Mesendoderm (in vitro differentiated cells): ENCODE results near the gene TSC22D2.
A peak's percentile ranks its signal among the peaks of the same experiment; 100 is the strongest.

ENCODE experiments used
- DNase-seq: peaks from one replicate; pipeline ENCODE4 v3.0.0; 2013
- H2AK5ac ChIP-seq: 2 replicates; pipeline ENCODE4 v1.6.1; 2013; ENCODE audit warnings: low read length, inconsistent platforms
- H2BK120ac ChIP-seq: 2 replicates; pipeline ENCODE4 v1.6.1; 2013; ENCODE audit warnings: low read depth, mild to moderate bottlenecking, low read length, moderate library complexity, mixed read lengths
- H2BK15ac ChIP-seq: replicated peaks from 2 replicates; pipeline ENCODE4 v1.6.1; 2013; ENCODE audit warnings: low read depth, mild to moderate bottlenecking, moderate library complexity
- H2BK5ac ChIP-seq: 2 replicates; pipeline ENCODE4 v1.6.1; 2013; ENCODE audit warnings: low read length, inconsistent platforms
- H3K18ac ChIP-seq: 2 replicates; pipeline ENCODE4 v1.6.1; 2013; ENCODE audit warnings: mild to moderate bottlenecking, low read length, mixed read lengths
- H3K23ac ChIP-seq: one replicate; pipeline ENCODE4 v1.6.1; 2013; ENCODE audit warnings: low read length
- H3K27ac ChIP-seq: 2 replicates; pipeline ENCODE4 v1.5.1; 2013; ENCODE audit warnings: low read depth, mild to moderate bottlenecking, inconsistent platforms, low read length, moderate library complexity
- H3K27me3 ChIP-seq: 2 replicates; pipeline ENCODE4 v1.6.1; 2013; ENCODE audit warnings: low read length, control low read depth, mild to moderate bottlenecking, inconsistent platforms; ENCODE audit not compliant: insufficient read depth, poor library complexity
- H3K36me3 ChIP-seq: 2 replicates; pipeline ENCODE4 v1.6.1; 2013; ENCODE audit warnings: low read length, inconsistent platforms; ENCODE audit not compliant: control insufficient read depth, insufficient read depth
- H3K4ac ChIP-seq: one replicate; pipeline ENCODE4 v1.6.1; 2013; ENCODE audit warnings: low read depth, mild to moderate bottlenecking, low read length, moderate library complexity
- H3K4me1 ChIP-seq: 2 replicates; pipeline ENCODE4 v1.6.1; 2013; ENCODE audit warnings: low read depth, low read length, inconsistent platforms; ENCODE audit not compliant: control insufficient read depth
- H3K4me2 ChIP-seq: 2 replicates; pipeline ENCODE4 v1.6.1; 2013; ENCODE audit warnings: low read length
- H3K4me3 ChIP-seq: 2 replicates; pipeline ENCODE4 v1.5.1; 2013; ENCODE audit warnings: mild to moderate bottlenecking, low read length
- H3K56ac ChIP-seq: one replicate; pipeline ENCODE4 v1.6.1; 2013; ENCODE audit warnings: low read length
- H3K79me1 ChIP-seq: 2 replicates; pipeline ENCODE4 v1.6.1; 2013; ENCODE audit warnings: low read length, inconsistent platforms
- H3K79me2 ChIP-seq: 2 replicates; pipeline ENCODE4 v1.6.1; 2013; ENCODE audit warnings: mild to moderate bottlenecking, low read length; ENCODE audit not compliant: control insufficient read depth, insufficient read depth
- H3K9ac ChIP-seq: 2 replicates; pipeline ENCODE4 v1.6.1; 2013; ENCODE audit warnings: low read length, inconsistent platforms
- H4K5ac ChIP-seq: one replicate; pipeline ENCODE4 v1.6.1; 2013; ENCODE audit warnings: low read length
- H4K8ac ChIP-seq: one replicate; pipeline ENCODE4 v1.6.1; 2013; ENCODE audit warnings: low read depth, mild to moderate bottlenecking, control low read depth, low read length, moderate library complexity
- WGBS: extraction: QIAGEN DNeasy Blood & Tissue Kit; methylation state at CpG from one replicate; pipeline ENCODE4 v1.1.7; 2013; ENCODE audit warnings: low lambda C conversion rate, missing lambda C conversion rate; ENCODE audit not compliant: insufficient coverage; ENCODE audit errors: extremely low coverage; 5-methylcytosine and 5-hydroxymethylcytosine counted together

The TSC22D2 gene

GRCh38 chr3:150390087-150390486, 18.0 kb upstream of the TSC22D2 start:
- H2BK5ac ChIP-seq: no peak overlapping the region
- H2BK120ac ChIP-seq: no peak overlapping the region
- no peak overlapping the region for H2AK5ac ChIP-seq
- H3K27me3 ChIP-seq: no peaks in the 10 kb centered on the region
- no peak overlapping the region for H3K18ac ChIP-seq
- no peak overlapping the region for H3K9ac ChIP-seq
- H3K79me1 ChIP-seq: no peaks in the 10 kb centered on the region
- no peak overlapping the region for H3K4me3 ChIP-seq
- H3K36me3 ChIP-seq: no peaks in the 10 kb centered on the region
- no peak overlapping the region for H3K56ac ChIP-seq
- no peak overlapping the region for H3K4ac ChIP-seq
- DNase-seq: no peak
- peaks cover 2% of the 10 kb centered on the region for H3K4me1 ChIP-seq
- no peak overlapping the region for H4K8ac ChIP-seq
- no peak overlapping the region for H3K4me2 ChIP-seq
- no peak overlapping the region for H4K5ac ChIP-seq
- no peak overlapping the region for H3K23ac ChIP-seq
- no peak overlapping the region for H2BK15ac ChIP-seq
- no peak overlapping the region for H3K27ac ChIP-seq
- no peaks in the 10 kb centered on the region for H3K79me2 ChIP-seq

- Histone ChIP-seq H3K4me2 (no peak overlapping the region), H3K27me3 (no peaks in the 10 kb centered on the region), H4K8ac (no peak overlapping the region), H3K56ac (no peak overlapping the region), H3K4me1 (peaks cover 2% of the 10 kb centered on the region), H2BK15ac (no peak overlapping the region), H2BK120ac (no peak overlapping the region), H3K79me2 (no peaks in the 10 kb centered on the region), H2AK5ac (no peak overlapping the region), H3K27ac (no peak overlapping the region), H4K5ac (no peak overlapping the region), H2BK5ac (no peak overlapping the region), H3K36me3 (no peaks in the 10 kb centered on the region), H3K9ac (no peak overlapping the region), H3K4me3 (no peak overlapping the region), H3K18ac (no peak overlapping the region), H3K23ac (no peak overlapping the region), H3K4ac (no peak overlapping the region), H3K79me1 (no peaks in the 10 kb centered on the region)
- DNase-seq: peak; percentile 33
These were observed 16.9 kb upstream of the TSC22D2 start for GRCh38 chr3:150391161-150391560.

GRCh38 chr3:150393745-150394144, 14.4 kb upstream of the TSC22D2 start:
- Histone ChIP-seq H3K9ac (no peak overlapping the region), H3K23ac (no peak overlapping the region), H3K36me3 (no peaks in the 10 kb centered on the region), H2AK5ac (no peak overlapping the region), H3K79me1 (no peaks in the 10 kb centered on the region), H3K4me3 (no peak overlapping the region), H3K4me1 (peaks cover 2% of the 10 kb centered on the region), H3K79me2 (no peaks in the 10 kb centered on the region), H3K4ac (no peak overlapping the region), H2BK15ac (no peak overlapping the region), H4K8ac (no peak overlapping the region), H3K4me2 (no peak overlapping the region), H4K5ac (no peak overlapping the region), H2BK5ac (no peak overlapping the region), H3K27me3 (no peaks in the 10 kb centered on the region), H3K18ac (no peak overlapping the region), H3K56ac (no peak overlapping the region), H2BK120ac (no peak overlapping the region), H3K27ac (no peak overlapping the region)
- WGBS: no CpG with 5 or more reads among the region's 1 CpG
- no peak for DNase-seq

GRCh38 chr3:150394606-150395005, 13.5 kb upstream of the TSC22D2 start:
- H2BK15ac ChIP-seq: no peak overlapping the region
- no peak overlapping the region for H2AK5ac ChIP-seq
- H3K4ac ChIP-seq: no peak overlapping the region
- H3K4me1 ChIP-seq: peaks cover 2% of the 10 kb centered on the region
- no peak overlapping the region for H3K56ac ChIP-seq
- no peak overlapping the region for H3K4me2 ChIP-seq
- H2BK120ac ChIP-seq: no peak overlapping the region
- H3K18ac ChIP-seq: no peak overlapping the region
- no CpG with 5 or more reads among the region's 2 CpGs for WGBS
- DNase-seq: no peak
- no peak overlapping the region for H3K23ac ChIP-seq
- H3K4me3 ChIP-seq: no peak overlapping the region
- no peaks in the 10 kb centered on the region for H3K79me1 ChIP-seq
- H3K36me3 ChIP-seq: no peaks in the 10 kb centered on the region
- no peak overlapping the region for H2BK5ac ChIP-seq
- H3K79me2 ChIP-seq: no peaks in the 10 kb centered on the region
- H3K27ac ChIP-seq: no peak overlapping the region
- no peak overlapping the region for H3K9ac ChIP-seq
- no peak overlapping the region for H4K8ac ChIP-seq
- no peaks in the 10 kb centered on the region for H3K27me3 ChIP-seq
- no peak overlapping the region for H4K5ac ChIP-seq

- H3K27me3 ChIP-seq: no peaks in the 10 kb centered on the region
- no peak overlapping the region for H3K56ac ChIP-seq
- no CpG with 5 or more reads among the region's 1 CpG for WGBS
- H3K23ac ChIP-seq: no peak overlapping the region
- H3K79me1 ChIP-seq: no peaks in the 10 kb centered on the region
- no peak overlapping the region for H3K18ac ChIP-seq
- H3K4ac ChIP-seq: no peak overlapping the region
- H3K4me3 ChIP-seq: no peak overlapping the region
- H3K27ac ChIP-seq: no peak overlapping the region
- no peak overlapping the region for H3K9ac ChIP-seq
- DNase-seq: no peak
- H2BK5ac ChIP-seq: no peak overlapping the region
- H3K4me2 ChIP-seq: no peak overlapping the region
- no peak overlapping the region for H4K8ac ChIP-seq
- no peak overlapping the region for H4K5ac ChIP-seq
- H3K36me3 ChIP-seq: no peaks in the 10 kb centered on the region
- no peak overlapping the region for H2AK5ac ChIP-seq
- no peak overlapping the region for H2BK120ac ChIP-seq
- no peaks in the 10 kb centered on the region for H3K79me2 ChIP-seq
- no peaks in the 10 kb centered on the region for H3K4me1 ChIP-seq
- no peak overlapping the region for H2BK15ac ChIP-seq
These were observed 11.6 kb upstream of the TSC22D2 start for GRCh38 chr3:150396491-150396890.

- Histone ChIP-seq H3K27me3 (no peaks in the 10 kb centered on the region), H3K56ac (no peak overlapping the region), H3K4me3 (no peak overlapping the region), H2BK5ac (no peak overlapping the region), H2BK120ac (no peak overlapping the region), H2AK5ac (no peak overlapping the region), H3K18ac (no peak overlapping the region), H3K4ac (no peak overlapping the region), H3K79me1 (no peaks in the 10 kb centered on the region), H4K8ac (no peak overlapping the region), H3K4me1 (no peaks in the 10 kb centered on the region), H3K9ac (no peak overlapping the region), H3K36me3 (no peaks in the 10 kb centered on the region), H4K5ac (no peak overlapping the region), H3K27ac (no peak overlapping the region), H2BK15ac (no peak overlapping the region), H3K79me2 (no peaks in the 10 kb centered on the region), H3K4me2 (no peak overlapping the region), H3K23ac (no peak overlapping the region)
- no peak for DNase-seq
- no CpG with 5 or more reads among the region's 3 CpGs for WGBS
These were observed 11.0 kb upstream of the TSC22D2 start for GRCh38 chr3:150396956-150397550.
